HFF-Myc (cell line): ENCODE measurements around the gene MYOZ1.

Experiments used
- DNase-seq: peaks from one replicate; pipeline ENCODE4 v3.0.0-alpha.2; 2011; ENCODE audit warnings: low read depth; ENCODE audit errors: extremely low read depth
- H3K4me3 ChIP-seq: replicated peaks from 2 replicates; pipeline ENCODE4 v1.5.1; 2011; ENCODE audit warnings: low read depth, mild to moderate bottlenecking, control low read depth, low read length
- CTCF ChIP-seq: IDR thresholded peaks from 2 replicates; pipeline ENCODE4 v1.5.1; 2012; ENCODE audit warnings: mild to moderate bottlenecking, low read depth, low read length, control low read depth; ENCODE audit errors: missing control alignments

Gene MYOZ1

GRCh38 chr10:73601486-73601921 lies 39.8 kb downstream of the MYOZ1 start:
- no peak for DNase-seq
- no peak for TF ChIP-seq CTCF
- H3K4me3 ChIP-seq, result no peak overlapping the region

- no peak for TF ChIP-seq CTCF
- H3K4me3 ChIP-seq, result no peak overlapping the region
- DNase-seq, result no peak
Measured at GRCh38 chr10:73597346-73597745, 43.9 kb downstream of the MYOZ1 start.

- H3K4me3 ChIP-seq, result no peak overlapping the region
- no peak for TF ChIP-seq CTCF
- no peak for DNase-seq
Measured at GRCh38 chr10:73593812-73594211, 47.5 kb downstream of the MYOZ1 start.

- no peak for DNase-seq
- no peak for TF ChIP-seq CTCF
- no peak overlapping the region for H3K4me3 ChIP-seq
Measured at GRCh38 chr10:73593110-73593509, 48.2 kb downstream of the MYOZ1 start.

- no peak overlapping the region for H3K4me3 ChIP-seq
- TF ChIP-seq CTCF, result no peak
- no peak for DNase-seq
Measured at GRCh38 chr10:73591935-73592699, 49.2 kb downstream of the MYOZ1 start.

- no peak for DNase-seq
- H3K4me3 ChIP-seq, result no peak within 1 kb of the TSS
- TF ChIP-seq CTCF, result no peak
Measured at GRCh38 chr10:73590881-73591799, 50.1 kb downstream of the MYOZ1 start, which contains the start of gene USP54. Gene USP54, minus strand, starts transcription at chr10:73591342. Its CDS starts 15,684 bp downstream, at chr10:73575658.
